ENCODE results near the gene MMS22L. TPM values are rescaled to one million over a fixed set of nuclear protein-coding genes. Genes with fewer than 3 reads are reported as not detected.

The MMS22L gene
- total and polyA plus RNA-seq, 2 of the 4 experiments (the other 2 are of a cell fraction): 6.1 to 18.6 TPM

GRCh38 chr6:97123112-97123511 lies 159.9 kb downstream of the MMS22L start:
- no CpG with 5 or more reads among the region's 3 CpGs for WGBS, 2 experiments (ENCODE audit: extremely low coverage in 2 of 2, insufficient read length in 1 of 2)
- no peak overlapping the region for H3K56ac ChIP-seq (ENCODE audit: extremely low read depth, insufficient read depth, low read length)
- H3K23ac ChIP-seq (ENCODE audit: low read depth, low read length): no peak overlapping the region
- ChIA-PET CTCF (no interaction called here), POLR2A (ENCODE audit: unreplicated experiment) (no interaction called here)
- H3K4me3 ChIP-seq (ENCODE audit: insufficient read depth, low read depth, low read length): no peak overlapping the region
- H3K27ac ChIP-seq (ENCODE audit: insufficient read depth, low read length): no peak overlapping the region
- no peak overlapping the region for H2AK5ac ChIP-seq (ENCODE audit: low read depth, low read length)
- intact Hi-C loops (cut with micrococcal nuclease) (no loop called here), dilution Hi-C loops (cut with HindIII; ENCODE audit: low sequenced_read_pairs, unreplicated experiment) (no loop called here), in situ Hi-C loops (cut with MboI; ENCODE audit: low sequenced_read_pairs) (no loop called here)
- DNase-seq: no peak
- H2BK15ac ChIP-seq (ENCODE audit: low read depth, low read length): no peak overlapping the region
- no TSS peak for BruUV-seq (replicated peaks)
- no peak overlapping the region for H3K18ac ChIP-seq (ENCODE audit: low read depth, low read length)
- no peak for ATAC-seq (ENCODE audit: low read depth)
- TF ChIP-seq POLR2A (IDR thresholded peaks at IDR 0.05; ENCODE audit: low read depth, low read length) (no peak), CTCF (conservative IDR thresholded peaks at IDR 0.05; ENCODE audit: low read depth, low read length) (no peak), SMC3 (IDR thresholded peaks at IDR 0.05; ENCODE audit: low read depth, low read length) (no peak), BHLHE40 (IDR thresholded peaks at IDR 0.05; ENCODE audit: low read depth, low read length) (no peak), MXI1 (IDR thresholded peaks at IDR 0.05; ENCODE audit: borderline replicate concordance, low read depth, low read length) (no peak), CHD1 (IDR thresholded peaks at IDR 0.05; ENCODE audit: low read depth, low read length) (no peak), MAZ (IDR thresholded peaks at IDR 0.05; ENCODE audit: borderline replicate concordance, low read depth, low read length) (no peak)
- TF ChIP-seq, protein P1, sequence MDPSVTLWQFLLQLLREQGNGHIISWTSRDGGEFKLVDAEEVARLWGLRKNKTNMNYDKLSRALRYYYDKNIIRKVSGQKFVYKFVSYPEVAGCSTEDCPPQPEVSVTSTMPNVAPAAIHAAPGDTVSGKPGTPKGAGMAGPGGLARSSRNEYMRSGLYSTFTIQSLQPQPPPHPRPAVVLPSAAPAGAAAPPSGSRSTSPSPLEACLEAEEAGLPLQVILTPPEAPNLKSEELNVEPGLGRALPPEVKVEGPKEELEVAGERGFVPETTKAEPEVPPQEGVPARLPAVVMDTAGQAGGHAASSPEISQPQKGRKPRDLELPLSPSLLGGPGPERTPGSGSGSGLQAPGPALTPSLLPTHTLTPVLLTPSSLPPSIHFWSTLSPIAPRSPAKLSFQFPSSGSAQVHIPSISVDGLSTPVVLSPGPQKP (IDR thresholded peaks at IDR 0.05; ENCODE audit: borderline replicate concordance, low read depth, low read length): no peak
- H2BK5ac ChIP-seq (ENCODE audit: low read depth, low read length, poor library complexity, severe bottlenecking): no peak overlapping the region
- H3K4me1 ChIP-seq (ENCODE audit: control insufficient read depth, insufficient read depth, low read length): no peaks in the 10 kb centered on the region
- no peak overlapping the region for H2AK9ac ChIP-seq (replicated peaks; ENCODE audit: low read depth, low read length, poor library complexity)
- H3K36me3 ChIP-seq (ENCODE audit: control insufficient read depth, insufficient read depth, low read length): no peaks in the 10 kb centered on the region
- H2BK20ac ChIP-seq (ENCODE audit: low read depth, low read length): no peak overlapping the region
- no peak overlapping the region for H2AFZ ChIP-seq (replicated peaks; ENCODE audit: low read length, poor library complexity)
- H4K91ac ChIP-seq (ENCODE audit: insufficient read depth, low read depth, low read length): no peak overlapping the region
- no peaks in the 10 kb centered on the region for H3K9me3 ChIP-seq (ENCODE audit: control insufficient read depth, insufficient read depth, low read length)
- 0 out of 2 replicates have a peak, but pooled peaks cover 1% of the 10 kb centered on the region for H3K27me3 ChIP-seq (ENCODE audit: control insufficient read depth, insufficient read depth, low read length)
- no peaks in the 10 kb centered on the region for H3K79me1 ChIP-seq (ENCODE audit: low read depth in 1 of 2, low read length in 2 of 2)
- no peak overlapping the region for H4K8ac ChIP-seq (ENCODE audit: low read depth in 2 of 2, low read length in 2 of 2)
- no peak overlapping the region for H3K4me2 ChIP-seq (ENCODE audit: low read depth, low read length)
- no peaks in the 10 kb centered on the region for H4K20me1 ChIP-seq (ENCODE audit: insufficient read depth, low read length)
- H3K9me1 ChIP-seq (ENCODE audit: insufficient read depth, low read length): no peaks in the 10 kb centered on the region
- no peak overlapping the region for H3K14ac ChIP-seq (replicated peaks; ENCODE audit: low read depth, low read length)
- H2BK120ac ChIP-seq (ENCODE audit: low read depth, low read length): no peak overlapping the region
- H3K4ac ChIP-seq (ENCODE audit: low read depth, low read length): no peak overlapping the region
- no peak overlapping the region for H4K5ac ChIP-seq (ENCODE audit: low read depth, low read length)
- no peak overlapping the region for H3K9ac ChIP-seq (ENCODE audit: low read depth, low read length)
